ENCODE results near the gene DTNBP1.
A peak's percentile ranks its signal among the peaks of the same experiment; 100 is the strongest.

Gene DTNBP1

DNA sequence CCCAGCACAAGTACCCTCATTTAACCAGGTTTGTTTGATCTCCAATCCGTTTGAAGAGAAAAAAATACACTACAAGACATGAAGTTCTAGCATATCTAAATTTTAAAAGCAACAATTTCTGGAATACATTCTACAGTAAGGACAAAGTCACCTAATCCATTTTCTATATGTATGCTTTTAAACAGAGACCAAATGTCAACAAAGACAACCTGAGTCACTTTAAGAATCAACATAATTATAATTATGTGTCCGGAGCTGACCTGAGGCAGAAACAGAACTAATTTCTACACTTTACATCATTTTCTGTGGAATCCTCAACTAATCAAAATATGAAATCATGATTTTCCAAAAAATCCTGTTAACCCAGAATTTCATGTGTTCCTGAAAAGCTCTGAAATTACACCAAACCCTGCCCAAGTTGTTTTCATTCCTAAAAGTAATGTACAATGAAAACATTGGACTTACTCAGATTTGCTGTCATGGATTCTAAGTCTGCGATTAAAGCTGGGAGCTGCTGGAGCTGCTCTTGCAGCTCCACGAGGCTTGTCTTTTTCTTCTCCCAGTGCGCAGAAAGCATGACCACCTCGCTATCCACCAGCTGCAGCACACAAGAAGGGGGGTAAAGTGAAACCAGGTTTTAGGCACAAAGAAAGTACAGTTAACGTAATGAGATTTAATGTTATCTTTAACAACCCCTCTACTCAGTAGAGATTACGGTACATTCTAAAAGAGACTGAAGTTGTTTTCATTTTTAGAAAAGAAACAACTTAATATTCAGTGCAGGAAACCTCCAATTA, 35.8 kb downstream of the DTNBP1 start:
- DNase-seq (ENCODE audit: insufficient read length, low spot score) (no peak), FAIRE-seq (no peak)

DNA sequence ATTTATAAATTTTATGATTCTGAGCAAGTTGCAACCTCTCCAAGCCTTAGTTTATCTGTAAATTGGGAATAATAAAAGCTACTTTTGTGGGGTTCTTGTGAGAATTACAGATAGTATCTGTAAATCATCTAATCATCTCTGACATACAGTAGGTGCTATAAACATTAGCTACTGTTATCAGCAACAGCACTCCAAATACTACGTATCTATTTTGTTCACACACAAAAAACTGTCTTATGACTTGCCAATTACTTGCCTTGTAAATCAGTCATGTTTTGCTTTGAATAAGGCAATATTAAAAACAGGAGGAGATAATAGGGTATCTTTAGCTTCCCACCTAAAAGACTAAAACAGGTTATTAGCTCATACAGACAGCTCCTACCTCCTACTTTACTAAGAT, 36.7 kb downstream of the DTNBP1 start:
- FAIRE-seq (no peak), DNase-seq (ENCODE audit: insufficient read length, low spot score) (no peak)

DNA sequence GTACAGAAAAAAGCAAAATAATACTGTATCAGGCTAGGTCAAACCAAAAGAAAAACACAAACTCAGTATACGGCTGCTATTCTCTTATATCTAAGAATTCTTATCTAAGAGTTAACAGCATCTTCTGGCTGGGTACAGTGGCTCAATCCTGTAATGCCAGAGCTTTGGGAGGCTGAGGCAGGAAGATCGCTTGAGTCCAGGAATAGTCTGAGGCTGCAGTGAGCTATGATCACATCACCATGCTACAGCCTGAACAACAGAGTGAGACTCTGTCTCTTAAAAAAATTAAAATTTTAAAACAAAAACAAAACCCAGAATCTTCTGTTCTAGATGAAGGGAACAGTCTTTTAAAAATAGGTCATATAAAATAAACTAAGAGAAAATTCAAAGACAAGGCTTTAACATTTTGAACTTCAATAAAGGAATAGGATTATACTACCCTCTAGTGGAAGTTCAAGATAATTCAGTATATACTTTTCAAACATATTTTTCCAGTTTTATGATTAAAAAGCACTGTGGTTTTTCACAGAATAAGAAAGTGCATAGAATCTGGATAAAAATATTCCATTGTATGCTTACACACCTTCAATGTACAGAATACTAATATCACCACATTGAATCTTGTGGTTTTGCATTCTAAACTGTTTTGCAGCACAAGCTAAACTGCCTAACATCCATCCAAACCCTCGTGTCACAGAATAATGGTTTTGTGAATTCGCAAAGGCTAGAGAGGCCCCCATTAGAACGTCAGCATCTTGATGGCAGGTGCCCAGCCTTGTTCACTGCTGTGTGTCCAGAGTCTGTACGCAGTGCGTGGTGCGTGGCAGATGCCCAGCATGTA, 39.3 kb downstream of the DTNBP1 start:
- DNase-seq (ENCODE audit: insufficient read length, low spot score): peak; percentile 7
- FAIRE-seq: peak; percentile 57

DNA sequence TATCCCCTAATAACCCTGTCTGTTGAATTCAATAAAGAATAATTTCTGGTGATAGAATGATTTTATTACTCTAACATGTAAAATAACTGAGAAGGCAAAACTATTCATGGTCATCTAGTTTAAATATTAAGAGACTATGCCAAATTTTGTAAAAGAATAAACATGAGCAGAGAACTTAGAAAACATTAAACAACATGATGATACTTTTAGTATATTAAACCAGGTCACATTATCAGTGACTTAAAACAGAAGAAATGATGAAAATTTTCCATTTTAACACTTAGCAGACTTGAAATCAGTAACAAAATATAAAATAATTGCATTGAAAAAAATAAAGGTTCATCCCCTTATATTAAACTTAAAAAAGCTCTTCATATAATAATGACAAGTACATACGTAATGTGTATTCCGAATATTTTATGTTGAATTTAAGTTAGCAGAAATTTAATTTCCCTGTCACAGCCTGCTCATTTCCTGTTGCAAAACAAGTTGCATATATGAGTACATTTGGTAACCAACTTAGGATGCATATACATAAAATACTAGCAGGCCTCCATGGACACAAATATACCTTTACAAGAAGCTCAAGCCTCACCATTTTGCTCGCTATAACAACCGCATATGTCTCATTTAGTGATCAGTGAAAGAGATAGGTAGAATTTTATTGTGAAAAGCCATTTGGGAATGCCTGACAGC, 40.6 kb downstream of the DTNBP1 start:
- no peak for FAIRE-seq
- no peak for DNase-seq (ENCODE audit: insufficient read length, low spot score)

DNA sequence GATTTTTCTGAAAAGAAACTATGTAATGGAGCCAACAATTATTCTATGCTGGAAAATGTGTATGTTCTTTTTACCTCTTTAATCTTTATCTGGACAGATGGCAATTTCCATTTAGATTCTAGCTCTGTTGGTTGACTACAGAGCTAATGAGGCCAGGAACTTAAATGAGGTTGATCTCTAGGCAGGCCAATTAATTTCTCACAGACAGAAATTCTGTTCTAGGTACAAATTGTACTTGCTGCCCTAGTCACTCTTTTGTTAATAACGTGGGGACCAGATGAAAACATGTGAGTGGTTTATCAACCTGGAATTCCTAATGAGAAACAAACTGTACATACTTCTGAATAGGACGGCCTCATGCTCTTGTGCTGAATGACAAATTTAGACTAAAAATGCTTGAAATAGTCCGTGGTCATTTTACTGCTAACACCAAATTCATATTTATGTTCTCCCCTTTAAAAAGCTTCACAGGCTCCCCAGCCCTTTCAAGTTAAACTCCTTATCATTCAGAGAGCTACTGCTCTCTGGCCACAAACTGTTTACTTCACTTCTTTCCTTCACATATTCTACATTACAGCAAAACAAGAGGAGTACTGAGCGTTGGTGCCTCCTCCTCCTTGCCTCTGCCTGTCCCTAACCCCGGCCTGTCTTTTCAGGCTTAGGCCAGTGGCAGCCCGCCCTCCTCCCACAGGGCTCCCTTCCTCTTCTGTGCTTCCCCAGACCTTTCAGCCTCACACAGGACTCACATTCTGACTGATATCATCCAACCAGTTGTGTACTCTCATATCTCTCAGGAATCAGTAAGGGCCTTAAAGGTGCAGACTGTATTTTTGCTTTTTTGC, 41.4 kb downstream of the DTNBP1 start:
- no peak for DNase-seq (ENCODE audit: insufficient read length, low spot score)
- no peak for FAIRE-seq

DNA sequence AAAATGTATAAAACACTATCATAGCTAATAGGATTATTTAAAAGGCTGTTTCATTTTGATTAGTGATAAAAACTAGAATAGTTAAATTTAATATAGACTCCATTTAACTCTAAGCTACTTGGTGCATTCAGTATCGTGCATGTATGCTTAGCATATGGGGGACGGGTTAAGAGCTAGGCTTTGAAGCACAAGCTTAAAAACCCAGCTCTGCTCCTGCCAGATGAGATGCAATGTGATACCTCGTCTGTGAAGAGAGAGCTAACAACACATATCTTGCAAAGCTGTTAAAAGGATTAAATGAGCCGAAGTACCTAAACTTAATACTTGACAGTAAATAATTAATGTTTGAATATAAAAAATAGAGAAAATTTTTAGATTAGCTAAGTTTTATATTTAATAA, 42.2 kb downstream of the DTNBP1 start:
- DNase-seq (ENCODE audit: insufficient read length, low spot score) (no peak), FAIRE-seq (no peak)

DNA sequence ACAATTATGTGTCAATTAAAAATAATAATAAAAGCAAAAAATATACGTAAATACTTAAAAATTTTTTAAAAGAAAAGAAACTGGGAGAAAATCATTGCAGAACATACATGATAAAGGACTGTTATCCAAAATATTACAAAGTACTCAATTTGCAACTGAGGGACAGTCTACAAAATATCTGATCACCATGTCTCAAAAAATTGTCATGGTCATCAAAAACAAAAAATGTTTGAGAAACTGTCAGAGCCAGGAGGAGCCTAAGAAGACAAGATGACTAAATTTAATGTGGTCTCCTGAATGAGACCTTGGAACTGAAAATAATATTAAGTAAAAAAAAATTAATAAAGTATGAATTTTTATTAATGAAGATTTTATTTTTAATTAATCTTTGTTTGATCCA, 43.5 kb downstream of the DTNBP1 start:
- DNase-seq (ENCODE audit: insufficient read length, low spot score) (no peak), FAIRE-seq (no peak)

DNA sequence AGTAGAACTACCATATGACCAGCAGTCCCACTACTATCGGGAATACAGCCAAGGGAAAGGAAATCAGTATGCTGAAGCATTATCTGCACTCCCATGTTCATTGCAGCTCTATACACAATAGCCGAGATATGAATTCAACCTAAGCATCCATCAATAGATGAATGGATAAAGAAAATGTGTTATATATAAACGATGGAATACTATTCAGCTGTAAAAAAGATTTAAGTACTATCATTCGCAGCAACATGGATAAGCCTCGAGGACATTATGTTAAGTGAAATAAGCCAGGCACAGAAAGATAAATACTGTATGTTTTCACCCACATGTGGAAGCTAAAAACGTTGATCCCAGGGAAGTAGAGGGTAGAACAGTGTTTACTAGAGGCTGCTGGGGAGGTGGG, 44.1 kb downstream of the DTNBP1 start:
- FAIRE-seq (no peak), DNase-seq (ENCODE audit: insufficient read length, low spot score) (no peak)

DNA sequence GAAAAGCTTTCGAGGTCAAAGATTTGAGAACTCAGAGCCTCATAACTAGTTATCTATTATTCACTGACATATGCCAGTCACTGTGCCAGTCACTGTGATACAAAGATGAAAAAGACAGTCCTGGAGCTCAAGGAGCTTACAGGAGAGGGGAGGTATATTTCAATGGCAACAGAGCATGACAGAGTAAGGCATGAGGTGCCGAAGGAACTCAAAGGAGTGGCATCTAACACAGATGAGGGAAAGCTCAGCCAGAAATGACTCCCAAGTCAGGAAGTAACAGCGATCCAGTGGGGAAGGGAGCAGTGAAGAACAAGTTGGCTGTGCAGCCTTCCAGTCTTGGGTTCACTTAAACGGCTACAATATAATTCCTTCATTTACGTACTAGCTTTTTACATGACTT, 46.6 kb downstream of the DTNBP1 start:
- FAIRE-seq (no peak), DNase-seq (ENCODE audit: insufficient read length, low spot score) (no peak)

DNA sequence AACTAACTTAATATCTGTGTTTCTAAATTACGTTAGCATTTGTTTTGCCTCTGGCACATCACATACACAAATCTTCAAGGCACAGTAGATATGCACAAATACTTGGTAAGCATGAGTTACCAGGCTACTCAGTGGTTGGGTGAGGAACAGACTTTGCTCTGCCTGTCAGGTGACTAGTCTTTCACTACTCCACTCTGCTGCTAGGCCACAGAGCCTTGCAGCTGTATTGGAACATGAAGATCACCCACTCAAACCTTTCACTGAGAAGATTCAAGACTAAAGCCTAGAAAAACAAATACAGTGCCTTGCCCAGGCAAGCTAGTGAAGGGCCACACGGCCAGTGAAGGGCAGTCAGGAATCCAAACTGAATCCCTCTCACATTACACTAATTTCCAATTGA, 47.0 kb downstream of the DTNBP1 start:
- peak; percentile 26 for FAIRE-seq
- DNase-seq (ENCODE audit: insufficient read length, low spot score): no peak

DNA sequence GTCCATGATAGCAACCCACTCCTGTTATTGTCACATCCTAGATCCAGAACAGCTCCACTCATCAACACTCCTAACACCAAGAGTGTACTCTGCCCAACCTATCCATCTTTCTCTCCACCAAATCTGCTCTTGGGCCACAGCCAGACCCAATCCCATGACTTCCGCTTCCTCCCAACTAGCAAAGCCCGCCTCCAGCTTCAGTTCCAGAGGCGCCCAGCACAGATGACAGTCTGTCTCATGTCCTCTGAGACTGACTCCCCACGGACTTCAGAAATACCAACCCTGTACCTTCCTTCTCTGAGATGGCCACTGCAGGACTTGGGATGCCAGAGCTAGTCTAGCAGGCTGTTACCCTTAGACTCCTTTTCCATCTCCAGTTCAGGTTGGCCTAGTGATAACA, 48.6 kb downstream of the DTNBP1 start:
- no peak for FAIRE-seq
- no peak for DNase-seq (ENCODE audit: insufficient read length, low spot score)

DNA sequence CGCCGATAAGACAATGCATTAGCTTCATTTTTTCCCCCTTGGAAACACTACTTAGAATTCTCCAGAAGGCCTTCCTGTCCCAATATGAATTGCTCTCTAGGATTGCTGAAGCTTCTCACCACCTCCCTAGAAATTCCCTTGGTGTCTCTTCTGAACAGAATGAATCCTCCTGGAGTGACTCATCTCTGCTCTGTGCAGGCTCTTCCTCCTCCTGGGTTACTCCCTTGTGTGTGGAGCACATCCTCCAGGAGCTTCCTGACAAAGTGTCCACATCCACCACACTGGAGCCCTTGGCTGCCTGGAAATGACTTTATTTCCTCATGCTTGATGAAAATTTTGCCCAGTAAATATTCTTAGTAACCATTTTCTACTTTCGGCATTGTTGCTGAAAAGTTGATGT, 54.4 kb downstream of the DTNBP1 start:
- DNase-seq (ENCODE audit: insufficient read length, low spot score): peak; percentile 83
- FAIRE-seq: peak; percentile 62

DNA sequence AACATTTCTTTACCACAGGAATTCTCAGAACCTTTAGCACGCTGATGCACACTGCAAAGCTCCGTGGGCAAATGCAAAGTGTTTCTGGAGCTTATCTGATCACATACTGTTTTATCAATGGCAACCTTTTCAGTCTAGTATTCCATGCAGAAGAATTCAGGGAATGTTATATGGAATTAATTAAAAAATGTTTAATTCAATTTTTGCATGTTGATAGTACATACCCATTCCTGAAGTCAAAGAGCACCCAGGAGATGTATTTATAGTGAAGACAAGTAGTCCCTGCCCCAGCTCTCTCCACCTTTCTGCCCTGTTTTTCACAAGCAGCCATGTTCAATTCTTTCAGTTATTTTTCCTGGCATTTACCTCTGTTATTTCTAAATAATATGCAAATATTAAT, 55.2 kb downstream of the DTNBP1 start:
- no peak for FAIRE-seq
- DNase-seq (ENCODE audit: insufficient read length, low spot score): no peak

DNA sequence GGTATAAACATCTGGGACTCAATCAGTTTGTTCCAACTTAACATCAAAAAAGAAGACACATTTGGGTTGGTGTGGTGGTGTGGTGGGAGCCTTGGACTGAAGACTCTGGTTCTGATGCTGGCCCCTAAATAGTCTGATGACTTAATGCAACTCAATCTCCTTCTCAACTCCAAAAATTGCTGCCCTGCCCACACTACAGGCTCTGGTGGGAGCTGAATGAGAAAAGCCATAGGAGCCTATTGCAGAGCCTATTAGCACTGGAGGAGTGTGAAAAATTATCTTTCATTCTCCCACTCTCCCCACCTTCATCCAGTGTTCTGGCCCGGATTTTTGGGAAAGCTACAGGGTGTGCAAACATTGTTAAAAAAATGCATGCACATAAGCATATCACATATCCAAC, 56.5 kb downstream of the DTNBP1 start:
- DNase-seq (ENCODE audit: insufficient read length, low spot score) (no peak), FAIRE-seq (no peak)

DNA sequence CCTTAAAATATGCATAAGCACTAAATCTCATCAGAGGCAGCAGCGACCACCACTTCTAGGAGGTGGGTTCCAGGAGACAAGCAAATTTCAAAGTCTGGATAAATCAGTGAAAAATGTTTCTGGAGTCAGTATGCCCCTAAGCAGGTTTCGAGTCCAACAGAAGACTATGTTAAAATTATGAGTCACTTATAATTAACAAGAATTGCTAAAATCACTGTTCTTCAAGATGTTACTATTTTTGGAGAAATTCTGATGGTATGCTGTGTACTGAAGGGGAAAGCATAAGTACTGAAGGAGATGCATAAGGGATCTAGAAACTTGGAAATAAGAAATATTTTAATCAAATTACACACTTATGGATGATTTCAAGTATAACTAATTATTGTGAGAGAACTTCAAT, 58.0 kb downstream of the DTNBP1 start:
- FAIRE-seq: no peak
- DNase-seq (ENCODE audit: insufficient read length, low spot score): no peak

DNA sequence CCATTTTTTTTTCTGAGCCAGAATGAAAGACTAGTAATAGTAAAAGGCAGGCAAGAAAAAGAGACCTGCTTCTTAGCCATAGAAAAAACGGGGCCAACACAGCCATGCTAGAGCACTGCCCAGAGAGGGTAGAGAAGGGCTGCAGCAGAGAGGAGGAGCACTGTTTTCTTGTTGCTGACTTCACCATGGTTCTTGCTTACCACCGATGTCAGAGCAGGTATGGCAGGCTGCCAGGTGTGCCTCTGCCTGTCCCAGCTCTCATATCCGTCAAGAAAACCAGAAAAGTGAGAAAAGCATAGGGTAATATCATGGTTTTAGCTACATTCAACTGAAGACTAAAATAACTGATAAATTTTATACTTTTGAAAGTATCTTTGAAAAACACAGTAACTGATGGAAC, 60.7 kb downstream of the DTNBP1 start:
- DNase-seq (ENCODE audit: insufficient read length, low spot score): no peak

DNA sequence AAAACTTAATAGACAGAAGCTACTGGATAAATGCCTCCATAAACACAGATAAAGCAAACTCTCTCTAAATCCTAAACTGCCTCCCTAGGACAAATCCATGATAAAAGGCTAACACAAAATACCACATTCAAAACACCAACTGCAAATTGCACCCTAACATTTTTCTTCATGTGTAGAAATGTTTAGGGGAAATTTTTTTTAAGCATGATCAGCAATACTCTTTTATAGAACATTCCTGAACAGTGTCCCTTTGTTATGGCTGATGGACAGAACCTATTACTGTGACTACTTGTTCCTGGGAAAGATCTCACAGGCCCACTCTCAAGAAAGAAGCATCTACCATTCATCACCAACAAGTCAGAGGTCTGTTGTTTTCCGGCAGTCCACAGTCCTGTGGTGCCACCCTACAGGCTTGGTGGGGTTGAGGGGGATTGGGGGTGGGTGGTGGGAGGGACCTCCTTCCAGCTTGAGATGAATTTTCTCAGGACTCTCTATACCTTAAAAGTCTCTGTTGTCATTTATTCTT, 64.5 kb downstream of the DTNBP1 start:
- DNase-seq (ENCODE audit: insufficient read length, low spot score): no peak
- no peak for FAIRE-seq

More for the DNA sequence above, 60.7 kb downstream of the DTNBP1 start:
- no peak for FAIRE-seq

DNA sequence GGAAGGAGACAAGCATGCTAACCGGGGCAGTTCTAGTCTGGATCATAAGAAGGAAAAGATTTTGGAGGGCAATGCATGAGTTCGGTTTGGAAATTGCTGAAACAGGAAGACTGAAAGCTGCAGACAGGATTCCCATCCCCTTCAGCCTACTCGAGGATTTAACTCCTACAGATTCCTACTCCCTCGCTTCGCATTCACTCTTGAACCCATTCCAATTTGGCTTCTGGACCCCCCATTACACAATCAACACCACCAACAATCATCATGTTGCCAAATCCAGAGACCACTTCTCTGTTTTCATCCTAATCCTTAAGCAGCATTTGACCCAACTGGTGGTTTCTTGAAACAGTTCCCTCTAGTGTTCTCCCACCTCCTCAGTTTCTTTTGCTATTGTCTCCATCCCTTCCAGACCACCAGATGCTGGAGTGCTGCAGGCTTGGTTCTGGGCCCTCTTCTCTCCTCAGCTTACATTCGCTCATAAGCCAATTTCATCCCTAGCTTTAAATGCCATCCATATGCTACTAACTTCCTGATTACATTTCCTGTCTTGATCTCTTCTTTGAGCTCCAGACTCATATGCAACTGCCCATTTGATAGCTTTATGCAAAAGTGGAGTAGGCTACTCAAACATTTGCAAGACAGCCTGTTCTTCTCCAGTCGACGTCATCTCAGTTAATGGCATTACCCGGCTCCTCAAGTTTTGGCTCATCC, 66.5 kb downstream of the DTNBP1 start:
- FAIRE-seq (no peak), DNase-seq (ENCODE audit: insufficient read length, low spot score) (no peak)

DNA sequence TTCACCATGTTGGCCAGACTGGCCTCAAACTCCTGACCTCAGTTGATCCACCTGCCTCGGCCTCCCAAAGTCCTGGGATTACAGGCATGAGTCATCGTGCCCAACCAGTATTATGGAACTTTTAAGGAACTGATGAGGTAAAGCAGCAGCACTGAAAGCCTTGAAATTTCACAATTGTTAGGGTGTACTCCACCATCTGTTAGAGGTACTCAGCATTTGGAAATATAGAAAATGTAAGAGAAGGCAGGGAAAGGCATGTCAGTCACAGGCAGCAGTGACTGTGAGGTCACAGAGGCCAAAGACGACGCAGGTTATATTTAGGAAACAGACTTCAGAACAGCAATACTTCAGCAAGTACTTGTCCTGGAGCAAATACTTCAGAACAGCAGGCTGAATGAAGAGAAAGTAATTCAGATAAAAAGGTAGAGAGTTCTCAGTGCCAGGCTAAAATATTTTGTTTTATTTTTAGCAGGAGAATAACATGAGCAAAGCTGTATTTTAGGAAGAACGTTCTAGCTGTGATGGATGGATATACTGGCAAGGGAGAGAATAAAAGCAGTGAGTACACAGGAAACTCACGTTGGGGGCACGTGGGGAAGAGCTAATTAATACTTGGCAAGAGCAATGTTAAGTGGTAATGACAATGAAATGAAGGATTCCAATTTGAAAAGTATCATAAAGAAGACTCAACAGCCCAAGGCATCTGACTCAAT, 67.2 kb downstream of the DTNBP1 start:
- DNase-seq (ENCODE audit: insufficient read length, low spot score) (no peak), FAIRE-seq (no peak)

Data from HTR-8/SVneo (cell line).